Glutamatergic neuron (in vitro differentiated cells): ENCODE data around the gene TNFRSF19. TPM values are rescaled to one million over a fixed set of nuclear protein-coding genes. Genes with fewer than 3 reads are reported as not detected.

Experiments used
- DNase-seq: peaks from one replicate; pipeline ENCODE4 v3.0.0; 2022
- H3K27ac Mint-ChIP-seq: one replicate; pipeline ENCODE4 v1.8.0; 2020; ENCODE audit warnings: mild to moderate bottlenecking, mixed read lengths, inconsistent platforms; ENCODE audit not compliant: unreplicated experiment
- H3K27me3 Mint-ChIP-seq: one replicate; pipeline ENCODE4 v1.8.0; 2020; ENCODE audit warnings: mild to moderate bottlenecking, moderate library complexity, mixed read lengths, inconsistent platforms; ENCODE audit not compliant: unreplicated experiment
- H3K36me3 Mint-ChIP-seq: one replicate; pipeline ENCODE4 v1.8.0; 2020; ENCODE audit warnings: mild to moderate bottlenecking, mixed read lengths, inconsistent platforms; ENCODE audit not compliant: unreplicated experiment
- H3K4me1 Mint-ChIP-seq: one replicate; pipeline ENCODE4 v1.8.0; 2020; ENCODE audit warnings: mild to moderate bottlenecking, low read depth, mixed read lengths, inconsistent platforms; ENCODE audit not compliant: unreplicated experiment
- H3K4me3 Mint-ChIP-seq: one replicate; pipeline ENCODE4 v1.8.0; 2020; ENCODE audit warnings: mild to moderate bottlenecking, mixed read lengths, inconsistent platforms; ENCODE audit not compliant: unreplicated experiment
- H3K9me3 Mint-ChIP-seq: one replicate; pipeline ENCODE4 v1.8.0; 2020; ENCODE audit warnings: mild to moderate bottlenecking, moderate library complexity, mixed read lengths, inconsistent platforms; ENCODE audit not compliant: unreplicated experiment
- CTCF ChIP-seq: fragments of 200-600 bp; sonication (generic); IDR thresholded peaks from one replicate; pipeline ENCODE4 v1.5.0; 2021; ENCODE audit not compliant: partially characterized antibody, unreplicated experiment
- total RNA-seq: library from RNA; stranded (reverse); fragmentation: NEBNext Ultra II Directional; extraction: Animal tissue kit (Norgen Biotek cat#: 25700); gene quantifications from one replicate; pipeline ENCODE4 v1.2.1, GENCODE V29; 2021; ENCODE audit not compliant: unreplicated experiment

Gene TNFRSF19
- total RNA-seq, 1 donor from 2014 or later = 188 TPM

GRCh38 chr13:23632048-23632582 is 61.9 kb downstream of the TNFRSF19 start:
- TF ChIP-seq CTCF = no peak
- Mint-ChIP-seq H3K9me3 (peaks cover 8% of the 10 kb centered on the region), H3K4me1 (peaks cover 51% of the 10 kb centered on the region), H3K27ac (peak overlapping the region; percentile 12), H3K27me3 (peaks cover 5% of the 10 kb centered on the region), H3K36me3 (peaks cover 4% of the 10 kb centered on the region), H3K4me3 (peak overlapping the region; percentile 46)
- no peak for DNase-seq

GRCh38 chr13:23632741-23633140 is 62.5 kb downstream of the TNFRSF19 start:
- Mint-ChIP-seq H3K27ac (no peak overlapping the region), H3K27me3 (peaks cover 7% of the 10 kb centered on the region), H3K4me1 (peaks cover 54% of the 10 kb centered on the region), H3K36me3 (peaks cover 4% of the 10 kb centered on the region), H3K4me3 (no peak overlapping the region), H3K9me3 (peaks cover 8% of the 10 kb centered on the region)
- no peak for DNase-seq
- TF ChIP-seq CTCF = no peak

DNA sequence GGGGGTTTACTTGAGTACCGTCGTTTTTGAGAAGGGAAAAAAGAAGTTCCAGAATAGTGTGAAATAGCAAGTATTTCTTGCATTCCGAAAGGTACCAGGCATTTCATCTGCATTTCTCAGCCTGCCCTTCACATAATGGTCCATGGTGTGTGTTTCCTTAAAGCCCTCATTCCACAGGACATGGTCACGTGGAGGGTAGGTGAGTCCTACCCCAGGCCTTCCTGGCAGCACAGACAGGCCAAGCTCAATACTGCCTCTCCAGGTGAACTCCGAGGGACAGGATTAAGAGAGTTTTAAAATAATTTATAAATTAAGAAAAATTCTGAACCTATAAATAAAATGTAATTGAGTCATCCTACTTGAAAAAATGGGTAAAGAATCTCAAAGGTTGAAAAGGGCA is 64.7 kb downstream of the TNFRSF19 start:
- peaks cover 9% of the 10 kb centered on the region for H3K9me3 Mint-ChIP-seq
- peaks cover 8% of the 10 kb centered on the region for H3K27me3 Mint-ChIP-seq
- H3K4me3 Mint-ChIP-seq = no peak overlapping the region
- no peak for DNase-seq
- H3K36me3 Mint-ChIP-seq = no peaks in the 10 kb centered on the region
- no peak for TF ChIP-seq CTCF
- no peak overlapping the region for H3K27ac Mint-ChIP-seq
- H3K4me1 Mint-ChIP-seq = peaks cover 55% of the 10 kb centered on the region

DNA sequence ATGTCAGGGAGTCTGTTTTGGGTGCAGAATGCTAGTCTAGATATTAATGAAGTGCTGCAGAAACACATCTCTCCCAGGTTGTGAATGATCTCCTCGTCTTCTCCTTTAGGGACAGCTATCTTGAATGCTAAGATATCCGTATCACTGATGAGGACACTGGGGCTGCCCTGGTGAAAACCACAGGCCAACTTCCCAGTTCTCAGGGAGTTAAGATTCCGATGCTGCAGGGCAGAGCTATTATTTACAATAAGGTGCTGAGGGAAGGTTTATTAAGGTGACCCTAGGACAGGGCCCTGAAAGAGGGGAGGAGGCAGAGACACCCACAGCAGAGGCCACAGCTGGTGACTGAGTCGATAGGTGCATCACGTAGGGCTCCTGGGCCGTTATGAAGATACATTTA is 66.1 kb downstream of the TNFRSF19 start:
- Mint-ChIP-seq H3K4me1 (peaks cover 53% of the 10 kb centered on the region), H3K27ac (peak overlapping the region; percentile 67), H3K4me3 (peak overlapping the region; percentile 63), H3K36me3 (peaks cover 7% of the 10 kb centered on the region), H3K27me3 (peaks cover 5% of the 10 kb centered on the region), H3K9me3 (peaks cover 5% of the 10 kb centered on the region)
- no peak for TF ChIP-seq CTCF
- DNase-seq = no peak

- peak; percentile 66 for DNase-seq
- peaks cover 7% of the 10 kb centered on the region for H3K36me3 Mint-ChIP-seq
- H3K27me3 Mint-ChIP-seq = peaks cover 3% of the 10 kb centered on the region
- H3K4me1 Mint-ChIP-seq = peaks cover 42% of the 10 kb centered on the region
- H3K9me3 Mint-ChIP-seq = peaks cover 2% of the 10 kb centered on the region
- H3K4me3 Mint-ChIP-seq = peak overlapping the region; percentile 76
- peak overlapping the region; percentile 97 for H3K27ac Mint-ChIP-seq
- TF ChIP-seq CTCF = no peak
These were observed 67.6 kb downstream of the TNFRSF19 start for GRCh38 chr13:23637829-23638228.
